H1 (cell line): ENCODE measurements around the gene BPIFB4. TPM values are rescaled to one million over a fixed set of nuclear protein-coding genes. Genes with fewer than 3 reads are reported as not detected.

Experiments used
- ATF3 ChIP-seq: IDR thresholded peaks from 2 replicates; pipeline ENCODE4 v1.6.1; 2011; ENCODE audit warnings: low read depth, mild to moderate bottlenecking, low read length; ENCODE audit not compliant: insufficient read depth
- BCL11A ChIP-seq, 2 experiments: IDR thresholded peaks; one replicate each; pipeline ENCODE4 v1.6.1; 2011; ENCODE audit warnings: low read depth in 2 of 2, low read length in 2 of 2, mild to moderate bottlenecking in 2 of 2
- POLR2A ChIP-seq, 2 experiments: IDR thresholded peaks; 1 replicate in 1 of 2; 2 replicates in 1 of 2; pipeline ENCODE4 v1.6.1; 2011; ENCODE audit warnings: low read depth in 2 of 2, low read length in 2 of 2, mild to moderate bottlenecking in 2 of 2; ENCODE audit errors: control extremely low read depth in 1 of 2
- RAD21 ChIP-seq, 2 experiments: IDR thresholded peaks in 1 of 2; conservative IDR thresholded peaks in 1 of 2; 2 replicates each; pipeline ENCODE4 v1.6.1; 2011; ENCODE audit warnings: low read depth in 2 of 2, low read length in 2 of 2, improper control_type of control experiment in 1 of 2, inconsistent platforms in 1 of 2, mild to moderate bottlenecking in 1 of 2, moderate library complexity in 1 of 2
- RXRA ChIP-seq: IDR thresholded peaks from 2 replicates; pipeline ENCODE4 v1.6.1; 2011; ENCODE audit warnings: low read depth, mild to moderate bottlenecking, low read length, moderate library complexity; ENCODE audit not compliant: insufficient read depth
- polyA plus RNA-seq, 7 experiments: library from polyadenylated mRNA; depleted of rRNA in 3 of 7; stranded (reverse) in 5 of 7; unstranded in 2 of 7; fragments of >200 nt in 5 of 7; fragments of 200-250 nt in 2 of 7; gene quantifications; 1 replicate in 5 of 7; 2 replicates in 1 of 7; 4 replicates in 1 of 7; pipeline versions ENCODE4 v1.2.1 to v1.2.3, GENCODE V29; 2011 to 2013; ENCODE audit warnings: missing spikeins in 2 of 7, mixed read lengths in 2 of 7
- total RNA-seq: library from RNA; stranded (reverse); fragmentation: NEBNext Ultra II Directional; extraction: Animal tissue kit (Norgen Biotek cat#: 25700); gene quantifications from 2 replicates; pipeline ENCODE4 v1.2.1, GENCODE V29; 2021

Gene BPIFB4
- total and polyA plus RNA-seq, 2 of the 8 experiments (the other 6 are each of a cell fraction or from before 2014, with no cell fraction given), result not detected

- TF ChIP-seq ATF3 (no peak), BCL11A (IDR thresholded peaks at IDR 0.05; ENCODE audit: low read depth in 2 of 2, low read length in 2 of 2) (no peak), RXRA (no peak), POLR2A (IDR thresholded peaks at IDR 0.05; ENCODE audit: control extremely low read depth in 1 of 2, low read depth in 2 of 2, low read length in 2 of 2) (no peak), RAD21 (IDR thresholded peaks at IDR 0.05 in 1 of 2, conservative IDR thresholded peaks at IDR 0.05 in 1 of 2; ENCODE audit: low read depth in 2 of 2, low read length in 2 of 2) (no peak)
Measured at GRCh38 chr20:33070111-33071053, 9.1 kb upstream of the BPIFB4 start (continued).
